Spleen (tissue), 11 donors: ENCODE results near the gene GNAT3. TPM values are rescaled to one million over a fixed set of nuclear protein-coding genes. Genes with fewer than 3 reads are reported as not detected.

Experiments
- DNase-seq: peaks from one replicate; pipeline ENCODE4 v3.0.0-alpha.2; 2020
- H3K27ac ChIP-seq, 8 donors: fragments of 200-600 bp; sonication (generic) in 7 of 8; 1 replicate in 4 of 8; 2 replicates in 4 of 8; pipeline versions ENCODE4 v1.5.0 to v1.8.0; 2016 to 2021; ENCODE audit warnings: inconsistent platforms in 4 of 8, mild to moderate bottlenecking in 4 of 8, moderate library complexity in 1 of 8
- H3K27me3 ChIP-seq, 7 donors: fragments of 200-600 bp; sonication (generic) in 6 of 7; replicated peaks in 1 of 7; 1 replicate in 4 of 7; 2 replicates in 3 of 7; pipeline versions ENCODE4 v1.5.0 to v1.8.0; 2016 to 2021; ENCODE audit warnings: inconsistent platforms in 3 of 7, mild to moderate bottlenecking in 1 of 7
- H3K36me3 ChIP-seq, 6 donors: fragments of 200-600 bp; sonication (generic) in 5 of 6; 1 replicate in 4 of 6; 2 replicates in 2 of 6; pipeline versions ENCODE4 v1.5.0 to v1.8.0; 2016 to 2021; ENCODE audit warnings: inconsistent platforms in 2 of 6
- H3K4me1 ChIP-seq, 6 donors: fragments of 200-600 bp; sonication (generic) in 5 of 6; 1 replicate in 3 of 6; 2 replicates in 3 of 6; pipeline versions ENCODE4 v1.5.0 to v1.8.0; 2016 to 2021; ENCODE audit warnings: inconsistent platforms in 3 of 6
- H3K4me3 ChIP-seq, 8 donors: fragments of 200-600 bp; sonication (generic) in 7 of 8; 1 replicate in 4 of 8; 2 replicates in 4 of 8; pipeline versions ENCODE4 v1.5.0 to v1.8.0; 2016 to 2021; ENCODE audit warnings: inconsistent platforms in 4 of 8, mild to moderate bottlenecking in 4 of 8, moderate library complexity in 2 of 8
- H3K9me3 ChIP-seq, 8 donors: fragments of 200-600 bp; sonication (generic) in 7 of 8; 1 replicate in 4 of 8; 2 replicates in 4 of 8; pipeline versions ENCODE4 v1.5.0 to v1.8.0; 2016 to 2021; ENCODE audit warnings: inconsistent platforms in 4 of 8
- CTCF ChIP-seq, 11 experiments: fragments of 200-600 bp in 7 of 11; fragments of 450-650 bp in 4 of 11; sonication (generic) in 4 of 11; IDR thresholded peaks in 8 of 11; conservative IDR thresholded peaks in 3 of 11; 1 replicate in 7 of 11; 2 replicates in 4 of 11; pipeline versions ENCODE4 v1.4.0 to v1.8.0; 2016 to 2021; ENCODE audit warnings: antibody characterized with exemption in 11 of 11, inconsistent platforms in 4 of 11, mild to moderate bottlenecking in 1 of 11
- POLR2A ChIP-seq, 3 donors: fragments of 450-650 bp; IDR thresholded peaks; one replicate each; pipeline ENCODE4 v1.5.1; 2017; ENCODE audit warnings: antibody characterized with exemption in 3 of 3, mild to moderate bottlenecking in 1 of 3
- POLR2AphosphoS5 ChIP-seq, 3 donors: sonication (generic); formaldehyde crosslinking; IDR thresholded peaks; one replicate each; pipeline ENCODE4 v1.5.1; 2017; ENCODE audit warnings: antibody characterized with exemption in 3 of 3
- WGBS, 5 donors: extraction: QIAGEN DNeasy Blood & Tissue Kit in 3 of 5; methylation state at CpG; one replicate each; pipeline versions ENCODE4 v1.1.5 to v1.1.7; 2013 to 2018; 5-methylcytosine and 5-hydroxymethylcytosine counted together
- intact Hi-C: fragments of 100-400 bp; cut with DNase I; formaldehyde crosslinking; loops from one replicate; pipeline ENCODE4 v1.15.0; 2023; ENCODE audit warnings: low total_unique reads
- polyA plus RNA-seq, 3 donors: library from polyadenylated mRNA; stranded (reverse); fragments of 200-250 nt; gene quantifications; one replicate each; pipeline ENCODE4 v1.2.1, GENCODE V29; 2013
- total RNA-seq, 7 donors: library from RNA; depleted of rRNA in 3 of 7; stranded (reverse); fragments of >200 nt in 3 of 7; fragmentation: NEBNext Ultra II Directional in 4 of 7; extraction: Animal tissue kit (Norgen Biotek cat#: 25700) in 4 of 7; gene quantifications; one replicate each; pipeline versions ENCODE4 v1.1.0 to v1.2.1, GENCODE V29; 2016 to 2021
- donor health status: healthy with polysubstance abuse.
- donor health status: DM: no; HTN: no; CAD: no; lungs with moderate emphysema.
- donor health status: DM: no; HTN: no; CAD: no.
- donor health status: Bipolar disorder and iron deficiency.
- donor health status: healthy.
- donor health status: DM: no; HTN: no; CAD: no.
- donor health status: DM: yes; HTN: yes; CAD: no.

Gene GNAT3
- total and polyA plus RNA-seq, 10 donors = not detected

DNA sequence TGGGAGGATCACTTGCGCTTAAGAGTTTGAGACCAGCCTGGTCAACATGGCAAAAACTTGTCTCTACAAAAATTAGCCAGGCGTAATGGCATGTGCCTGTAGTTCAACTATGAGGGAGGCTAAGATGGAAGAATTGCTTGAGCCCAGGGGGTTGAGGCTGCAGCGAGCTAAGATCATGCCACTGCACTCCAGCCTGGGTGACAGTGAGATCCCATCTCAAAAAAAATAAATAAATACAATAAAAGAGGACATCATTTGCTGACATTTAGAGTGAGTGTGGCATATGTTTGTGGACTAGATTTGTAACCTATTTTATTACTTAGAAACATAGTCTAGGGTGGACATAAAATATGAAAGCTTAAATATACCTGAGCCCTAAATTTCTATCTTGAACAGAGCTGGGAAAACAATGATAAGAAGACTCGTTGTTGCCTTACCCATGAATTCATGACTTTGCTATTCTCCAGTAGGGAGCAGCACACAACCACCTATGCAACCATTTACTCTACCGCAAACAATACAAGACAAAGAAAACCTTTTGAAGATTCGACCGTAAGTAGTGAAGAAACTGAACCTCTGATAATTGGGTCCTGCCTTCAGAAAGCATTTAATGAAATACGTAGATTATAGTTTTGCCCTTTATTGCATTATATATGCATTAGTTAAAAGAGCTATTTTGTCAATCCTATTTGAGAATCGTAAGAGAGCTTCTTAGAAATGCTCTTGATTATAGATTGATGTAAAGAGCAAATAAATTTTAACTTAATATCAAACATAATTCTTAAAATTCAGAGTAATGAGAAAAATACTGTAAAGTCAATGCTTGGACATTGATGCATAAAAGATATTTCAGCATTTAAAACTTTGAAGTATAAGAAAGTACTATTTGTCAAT lies 83.5 kb downstream of the GNAT3 start:
- intact Hi-C loops = no loop called here
- Histone ChIP-seq H3K27ac (no peak overlapping the region), H3K27me3 (no peaks in the 10 kb centered on the region), H3K4me1 (peaks cover 0 to 5% (median 0%) of the 10 kb centered on the region in 6 donors), H3K4me3 (no peak overlapping the region), H3K9me3 (no peaks in the 10 kb centered on the region), H3K36me3 (no peaks in the 10 kb centered on the region)
- TF ChIP-seq CTCF (IDR thresholded peaks at IDR 0.05 in 8 of 11, conservative IDR thresholded peaks at IDR 0.05 in 3 of 11) = peak in 10 of 11 experiments; percentile 9 to 74 (median 58)
- no peak for TF ChIP-seq POLR2A (IDR thresholded peaks at IDR 0.05)
- no peak for DNase-seq
- whole genome bisulfite sequencing, 5 donors = 40 to 46% (median 43%) methylated on average over 9 of the region's 9 CpGs

DNA sequence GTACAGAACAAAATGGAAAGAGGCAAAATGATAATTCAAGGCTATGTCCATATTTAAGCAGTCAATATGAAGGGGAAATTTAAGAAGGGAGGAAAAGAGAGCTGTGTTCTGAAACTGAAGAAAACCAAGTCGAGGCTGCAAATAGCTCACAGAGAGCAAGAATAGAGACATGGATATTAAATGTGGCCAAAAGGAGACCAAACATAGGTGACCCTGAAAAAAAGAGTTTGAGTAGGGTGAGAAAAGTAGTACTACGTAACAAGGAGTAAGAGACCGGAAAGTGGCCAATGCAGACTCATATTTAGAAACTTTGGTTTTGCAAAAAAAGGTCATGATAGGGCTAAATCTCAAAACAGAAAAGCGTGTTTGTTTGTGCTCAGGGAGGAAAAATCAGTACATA lies 84.6 kb downstream of the GNAT3 start:
- TF ChIP-seq POLR2A (IDR thresholded peaks at IDR 0.05) = no peak
- TF ChIP-seq CTCF (IDR thresholded peaks at IDR 0.05 in 8 of 11, conservative IDR thresholded peaks at IDR 0.05 in 3 of 11) = no peak
- TF ChIP-seq POLR2AphosphoS5 (IDR thresholded peaks at IDR 0.05) = no peak
- Histone ChIP-seq H3K36me3 (no peaks in the 10 kb centered on the region), H3K27me3 (no peaks in the 10 kb centered on the region), H3K9me3 (peaks cover 0 to 2% (median 0%) of the 10 kb centered on the region in 8 donors), H3K4me3 (no peak overlapping the region), H3K4me1 (peaks cover 0 to 5% (median 0%) of the 10 kb centered on the region in 6 donors), H3K27ac (no peak overlapping the region)
- intact Hi-C loops = no loop called here
- 80 to 92% (median 82%) methylated on average over 4 of the region's 4 CpGs for WGBS, 5 donors
- DNase-seq = no peak

DNA sequence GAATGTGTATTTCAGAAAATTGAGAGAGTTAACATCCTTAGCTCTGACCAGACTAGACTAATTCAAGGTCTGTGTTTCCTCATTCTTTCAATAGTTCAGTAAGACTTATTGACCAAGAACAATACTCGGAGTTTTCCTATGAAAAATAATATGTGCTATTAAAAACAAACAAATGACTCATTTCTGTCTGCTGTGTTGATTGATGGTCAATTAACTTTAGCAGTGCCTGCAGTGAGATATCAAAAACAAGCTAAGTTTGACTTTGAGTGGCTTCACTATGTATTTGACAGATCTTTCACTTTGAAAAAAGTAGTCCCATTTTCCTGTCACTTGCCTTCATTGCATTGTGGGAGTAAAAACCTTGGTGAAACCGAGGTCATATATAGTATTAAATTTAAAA lies 91.0 kb downstream of the GNAT3 start:
- intact Hi-C loops = no loop called here
- 66 to 79% (median 73%) methylated on average over 2 of the region's 2 CpGs for WGBS, 5 donors

More for the DNA sequence above, 91.0 kb downstream of the GNAT3 start:
- Histone ChIP-seq H3K4me3 (no peak overlapping the region), H3K4me1 (no peaks in the 10 kb centered on the region), H3K9me3 (peaks cover 0 to 5% (median 0%) of the 10 kb centered on the region in 8 donors), H3K36me3 (no peaks in the 10 kb centered on the region), H3K27ac (no peak overlapping the region), H3K27me3 (no peaks in the 10 kb centered on the region)
- no peak for DNase-seq
- TF ChIP-seq POLR2AphosphoS5 (IDR thresholded peaks at IDR 0.05) = no peak
- TF ChIP-seq POLR2A (IDR thresholded peaks at IDR 0.05) = no peak
- TF ChIP-seq CTCF (IDR thresholded peaks at IDR 0.05 in 8 of 11, conservative IDR thresholded peaks at IDR 0.05 in 3 of 11) = no peak
